Activated naive CD8-positive, alpha-beta T cell (primary cell): ENCODE results near the gene MAST3.

Experiments used
- H3K27ac Mint-ChIP-seq: one replicate; pipeline ENCODE4 v1.8.0; 2021; ENCODE audit warnings: mixed read lengths
- H3K27me3 Mint-ChIP-seq: one replicate; pipeline ENCODE4 v1.8.0; 2021; ENCODE audit warnings: mixed read lengths
- H3K36me3 Mint-ChIP-seq: one replicate; pipeline ENCODE4 v1.8.0; 2021; ENCODE audit warnings: mixed read lengths
- H3K4me1 Mint-ChIP-seq: one replicate; pipeline ENCODE4 v1.8.0; 2021; ENCODE audit warnings: low read depth, mixed read lengths
- H3K4me3 Mint-ChIP-seq: one replicate; pipeline ENCODE4 v1.8.0; 2021; ENCODE audit warnings: mild to moderate bottlenecking, mixed read lengths
- H3K9me3 Mint-ChIP-seq: one replicate; pipeline ENCODE4 v1.8.0; 2021; ENCODE audit warnings: low read depth, mixed read lengths

Gene MAST3

DNA sequence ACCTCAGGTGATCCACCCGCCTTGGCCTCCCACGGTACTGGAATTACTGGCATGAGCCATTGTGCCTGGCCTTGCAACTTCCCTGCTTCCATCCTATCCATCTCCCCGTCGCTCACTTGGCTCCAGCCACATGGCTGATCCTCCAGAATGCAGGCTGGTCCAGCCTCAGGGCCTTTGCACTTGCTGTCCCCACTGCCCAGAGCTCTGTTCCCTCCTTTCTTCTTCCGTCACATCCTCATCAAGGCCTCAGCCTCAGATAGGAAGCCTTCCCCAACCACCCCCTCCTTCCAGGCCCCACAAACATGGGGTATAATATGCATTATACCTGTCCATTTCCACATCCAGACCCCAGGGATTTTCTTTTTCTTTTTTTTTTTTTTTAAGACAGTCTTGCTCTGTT, 16.2 kb downstream of the MAST3 start:
- H3K27me3 Mint-ChIP-seq: no peaks in the 10 kb centered on the region
- H3K27ac Mint-ChIP-seq: no peak overlapping the region
- no peaks in the 10 kb centered on the region for H3K9me3 Mint-ChIP-seq
- no peak overlapping the region for H3K4me3 Mint-ChIP-seq
- H3K4me1 Mint-ChIP-seq: peaks cover 27% of the 10 kb centered on the region
- H3K36me3 Mint-ChIP-seq: no peaks in the 10 kb centered on the region

DNA sequence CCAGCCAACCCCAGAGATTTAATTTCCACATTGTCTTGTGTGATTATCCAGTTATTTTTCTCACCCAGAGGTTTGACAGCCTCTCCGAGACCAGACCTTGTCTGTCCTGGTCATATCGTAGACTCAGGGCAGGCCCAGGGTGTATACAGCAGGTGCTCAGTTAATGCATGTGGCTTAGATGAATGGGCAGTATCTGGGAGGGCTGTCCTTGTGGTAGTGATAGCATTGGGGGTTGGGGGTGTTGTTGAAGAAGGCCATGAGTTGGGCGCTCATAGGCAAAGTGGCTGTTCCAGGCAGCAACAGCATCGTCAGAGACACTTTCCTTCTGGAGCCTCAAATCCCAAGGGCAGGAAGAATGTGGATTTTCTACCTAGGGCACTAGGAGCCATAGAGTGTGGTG, 16.9 kb downstream of the MAST3 start:
- H3K4me3 Mint-ChIP-seq: no peak overlapping the region
- H3K4me1 Mint-ChIP-seq: peaks cover 31% of the 10 kb centered on the region
- H3K27ac Mint-ChIP-seq: no peak overlapping the region
- H3K27me3 Mint-ChIP-seq: no peaks in the 10 kb centered on the region
- H3K9me3 Mint-ChIP-seq: no peaks in the 10 kb centered on the region
- H3K36me3 Mint-ChIP-seq: no peaks in the 10 kb centered on the region

DNA sequence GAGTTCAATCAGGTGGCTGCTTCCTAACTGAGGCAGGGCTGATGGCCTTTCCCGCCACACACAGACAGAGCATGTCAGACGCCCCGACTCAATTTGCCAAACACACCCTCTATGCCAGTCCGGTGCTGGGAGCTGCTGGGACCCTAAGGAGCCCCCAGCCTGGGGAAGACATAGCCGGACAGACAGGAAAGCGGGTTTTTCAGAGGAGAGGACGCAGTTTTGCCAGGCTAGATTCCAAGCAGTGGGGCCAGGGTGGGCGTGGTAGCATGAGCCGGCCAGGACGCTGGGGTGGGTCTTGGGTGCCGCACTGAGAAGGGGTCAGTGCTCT, 19.8 kb downstream of the MAST3 start:
- Mint-ChIP-seq H3K36me3 (no peaks in the 10 kb centered on the region), H3K9me3 (no peaks in the 10 kb centered on the region), H3K4me3 (peak overlapping the region; percentile 84), H3K4me1 (peaks cover 35% of the 10 kb centered on the region), H3K27ac (peak overlapping the region; percentile 80), H3K27me3 (no peaks in the 10 kb centered on the region)

DNA sequence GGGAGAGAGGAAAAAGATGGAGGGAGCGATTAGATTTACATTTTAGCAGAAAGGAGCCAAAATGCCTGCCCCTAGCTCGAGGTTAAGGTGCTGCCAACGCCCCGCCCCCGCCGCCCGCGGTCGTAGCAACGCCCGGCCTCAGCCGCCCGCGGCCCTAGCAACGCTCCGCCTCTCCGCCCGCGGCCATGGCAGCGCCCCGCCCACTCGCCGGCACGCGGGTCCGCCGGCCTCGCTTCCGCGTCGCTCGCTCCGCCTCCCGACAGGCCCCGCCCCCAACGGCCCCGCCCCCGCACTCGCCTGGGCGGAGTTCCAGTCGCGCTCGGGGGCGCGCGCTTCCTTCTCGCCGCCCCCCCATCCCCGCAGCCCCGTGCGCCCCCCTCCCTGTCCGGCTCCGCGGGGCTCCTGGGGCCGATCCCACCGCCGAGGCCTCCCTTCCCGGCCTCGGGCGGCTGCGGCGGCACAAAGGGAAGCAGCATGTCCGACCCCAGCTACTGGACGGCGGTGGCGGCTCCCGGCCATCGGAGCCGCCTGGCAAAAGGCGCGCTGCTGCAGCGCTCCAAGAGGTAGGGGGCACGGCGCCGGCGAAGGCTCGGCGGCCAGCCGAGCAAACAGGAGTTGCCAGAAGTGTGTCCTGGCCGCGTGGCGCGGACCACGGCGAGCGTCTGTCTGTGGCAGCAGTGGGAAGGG, 20.3 kb downstream of the MAST3 start:
- peaks cover 33% of the 10 kb centered on the region for H3K4me1 Mint-ChIP-seq
- H3K27ac Mint-ChIP-seq: peak overlapping the region; percentile 96
- H3K27me3 Mint-ChIP-seq: no peaks in the 10 kb centered on the region
- peak overlapping the region; percentile 91 for H3K4me3 Mint-ChIP-seq
- no peaks in the 10 kb centered on the region for H3K9me3 Mint-ChIP-seq
- H3K36me3 Mint-ChIP-seq: no peaks in the 10 kb centered on the region

DNA sequence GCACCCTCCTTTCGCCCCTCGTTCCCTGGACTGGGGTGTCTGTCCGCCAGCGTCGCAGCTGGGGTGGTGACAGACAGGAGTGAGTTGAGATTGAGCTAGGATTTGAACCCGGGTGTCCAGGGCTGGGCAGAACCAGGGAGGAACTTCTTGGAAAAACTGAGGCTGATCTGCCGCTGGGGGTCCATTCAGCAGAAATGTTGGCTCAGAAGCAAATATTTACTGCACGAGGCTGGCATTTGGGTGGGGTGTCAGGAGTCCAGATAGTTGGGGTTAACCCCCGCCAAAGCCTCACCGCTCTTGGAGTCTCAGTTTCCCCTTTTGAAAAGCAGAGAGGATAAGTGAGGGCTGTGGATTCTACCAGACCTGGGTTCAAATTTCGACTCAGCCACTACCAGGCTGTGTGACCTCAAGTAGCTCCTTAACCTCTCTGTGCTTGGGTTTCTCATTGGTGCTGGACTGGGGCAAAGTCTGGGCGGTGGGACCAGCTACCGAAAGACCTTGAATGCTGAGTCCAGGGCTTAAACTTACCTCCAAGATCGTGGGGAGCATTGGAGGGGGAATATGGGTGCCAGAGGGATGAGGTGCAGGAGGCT, 20.9 kb downstream of the MAST3 start:
- Mint-ChIP-seq H3K27me3 (no peaks in the 10 kb centered on the region), H3K27ac (peak overlapping the region; percentile 96), H3K9me3 (no peaks in the 10 kb centered on the region), H3K4me3 (peak overlapping the region; percentile 91), H3K4me1 (peaks cover 32% of the 10 kb centered on the region), H3K36me3 (no peaks in the 10 kb centered on the region)

DNA sequence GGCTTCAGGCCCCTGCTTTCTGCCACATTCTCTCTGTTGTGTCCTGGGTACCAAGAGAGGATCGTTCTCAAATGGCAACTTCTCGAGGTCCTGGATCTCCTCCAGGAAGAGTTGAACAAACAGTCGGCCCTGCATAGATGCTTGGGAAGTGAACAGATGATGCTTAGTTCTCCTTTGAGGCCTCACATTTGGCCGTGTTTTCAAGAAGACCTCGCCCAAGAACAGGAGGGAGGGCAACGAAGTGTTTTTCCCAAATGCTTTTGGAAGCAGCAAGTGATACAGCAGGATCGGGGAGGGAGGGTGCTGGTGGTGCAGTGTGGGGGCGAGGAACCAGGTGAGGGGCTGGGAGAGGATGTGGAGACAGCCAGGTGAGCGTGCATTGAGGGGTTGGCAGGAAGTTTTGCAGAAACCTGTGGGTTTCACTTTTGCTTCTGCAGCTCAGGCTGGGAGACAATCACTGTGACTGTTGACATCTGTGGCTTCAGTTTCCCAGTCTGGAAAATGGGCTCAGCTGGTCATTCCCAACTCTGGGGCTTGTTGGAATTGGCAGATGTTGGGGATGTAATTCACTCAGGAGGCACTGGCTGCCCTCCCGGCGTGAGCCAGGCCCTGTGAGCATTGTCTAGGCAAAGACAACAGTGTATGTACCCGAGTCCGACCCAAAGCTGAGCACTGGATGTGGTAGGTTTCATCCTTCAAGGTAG, 21.6 kb downstream of the MAST3 start:
- Mint-ChIP-seq H3K27ac (peak overlapping the region; percentile 96), H3K4me1 (peaks cover 32% of the 10 kb centered on the region), H3K27me3 (no peaks in the 10 kb centered on the region), H3K9me3 (no peaks in the 10 kb centered on the region), H3K4me3 (peak overlapping the region; percentile 91), H3K36me3 (no peaks in the 10 kb centered on the region)

DNA sequence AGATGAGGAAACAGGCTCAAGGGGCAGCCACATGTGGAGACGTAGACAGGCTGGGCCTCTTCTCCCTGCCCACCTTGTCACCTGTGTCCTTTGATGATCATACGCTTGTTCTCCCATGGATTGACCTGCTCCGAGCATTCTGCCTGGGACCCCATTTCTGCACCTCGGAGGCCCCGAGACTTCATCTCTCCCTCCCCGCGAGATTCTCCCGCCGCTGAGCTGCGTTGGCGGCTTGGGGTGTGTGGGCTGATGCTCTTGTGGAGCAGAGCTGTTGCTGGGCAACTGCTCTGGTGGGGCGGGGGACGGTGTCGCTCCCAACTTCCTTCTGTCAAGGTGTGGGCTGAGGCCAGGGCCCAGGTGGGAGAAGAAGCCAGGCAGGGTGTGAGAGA, 22.1 kb downstream of the MAST3 start:
- peak overlapping the region; percentile 91 for H3K4me3 Mint-ChIP-seq
- H3K27me3 Mint-ChIP-seq: no peaks in the 10 kb centered on the region
- no peaks in the 10 kb centered on the region for H3K36me3 Mint-ChIP-seq
- H3K27ac Mint-ChIP-seq: peak overlapping the region; percentile 96
- no peaks in the 10 kb centered on the region for H3K9me3 Mint-ChIP-seq
- H3K4me1 Mint-ChIP-seq: peaks cover 32% of the 10 kb centered on the region

DNA sequence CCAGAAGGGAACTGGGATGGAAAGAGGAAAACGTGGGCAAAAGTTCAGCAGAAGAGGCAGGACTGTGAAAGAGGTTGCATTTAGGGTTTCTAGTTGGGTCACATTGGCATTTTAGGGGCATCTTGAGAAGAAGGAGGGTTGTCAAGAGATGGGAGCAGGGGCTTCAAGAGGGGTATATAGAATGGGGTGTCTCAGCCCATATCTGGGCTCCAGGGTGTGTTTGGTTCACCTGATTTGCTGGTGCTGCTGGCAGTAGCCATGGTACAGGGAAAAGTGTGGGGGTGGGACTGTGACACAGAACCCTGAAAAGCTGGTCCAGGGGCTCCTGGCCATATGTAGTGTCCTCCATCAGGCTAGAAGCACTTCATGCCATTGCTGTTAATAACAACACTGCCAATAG, 22.5 kb downstream of the MAST3 start:
- Mint-ChIP-seq H3K4me1 (peaks cover 32% of the 10 kb centered on the region), H3K4me3 (peak overlapping the region; percentile 91), H3K27ac (peak overlapping the region; percentile 96), H3K27me3 (no peaks in the 10 kb centered on the region), H3K9me3 (no peaks in the 10 kb centered on the region), H3K36me3 (no peaks in the 10 kb centered on the region)

DNA sequence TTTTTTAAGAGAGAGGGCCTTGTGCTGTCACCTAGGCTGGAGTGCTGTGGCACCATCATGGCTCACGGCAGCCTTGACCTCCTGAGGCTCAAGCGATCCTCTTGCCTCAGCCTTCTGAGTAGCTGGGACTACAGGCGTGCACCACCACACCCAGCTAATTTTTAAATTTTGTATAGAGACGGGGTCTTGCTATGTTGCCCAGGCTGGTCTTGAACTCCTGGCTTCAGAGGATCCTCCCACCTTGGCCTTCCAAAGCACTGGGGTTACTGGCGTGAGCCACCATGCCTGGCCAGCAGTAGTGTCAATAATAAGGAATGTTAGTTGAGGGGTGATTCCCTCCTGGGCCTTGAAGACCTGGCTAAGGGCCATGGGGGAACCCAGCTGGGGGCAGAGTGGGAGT, 23.6 kb downstream of the MAST3 start:
- peak overlapping the region; percentile 61 for H3K27ac Mint-ChIP-seq
- no peaks in the 10 kb centered on the region for H3K27me3 Mint-ChIP-seq
- no peak overlapping the region for H3K4me3 Mint-ChIP-seq
- H3K9me3 Mint-ChIP-seq: no peaks in the 10 kb centered on the region
- peaks cover 30% of the 10 kb centered on the region for H3K4me1 Mint-ChIP-seq
- H3K36me3 Mint-ChIP-seq: no peaks in the 10 kb centered on the region

DNA sequence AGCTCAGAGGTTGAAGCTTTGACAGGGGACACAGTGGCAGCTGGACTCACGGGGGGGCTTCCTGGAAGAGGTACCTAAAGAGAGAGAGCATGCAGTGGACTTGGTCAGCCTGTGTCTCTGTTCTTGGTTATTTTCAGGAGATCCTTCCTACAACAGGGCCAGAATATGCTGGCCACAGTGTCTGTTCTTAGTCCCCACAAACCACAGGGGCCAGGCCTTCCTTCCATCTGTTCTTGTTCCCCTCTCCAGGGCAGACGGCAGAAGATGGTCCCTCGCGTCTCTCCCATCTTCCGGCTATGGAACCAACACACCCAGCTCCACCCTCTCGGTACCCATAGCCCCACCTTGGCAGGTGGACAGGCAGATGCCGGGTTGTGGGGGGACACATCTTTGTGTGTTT, 24.8 kb downstream of the MAST3 start:
- peak overlapping the region; percentile 61 for H3K27ac Mint-ChIP-seq
- H3K4me3 Mint-ChIP-seq: no peak overlapping the region
- peaks cover 24% of the 10 kb centered on the region for H3K4me1 Mint-ChIP-seq
- no peaks in the 10 kb centered on the region for H3K27me3 Mint-ChIP-seq
- no peaks in the 10 kb centered on the region for H3K9me3 Mint-ChIP-seq
- no peaks in the 10 kb centered on the region for H3K36me3 Mint-ChIP-seq

DNA sequence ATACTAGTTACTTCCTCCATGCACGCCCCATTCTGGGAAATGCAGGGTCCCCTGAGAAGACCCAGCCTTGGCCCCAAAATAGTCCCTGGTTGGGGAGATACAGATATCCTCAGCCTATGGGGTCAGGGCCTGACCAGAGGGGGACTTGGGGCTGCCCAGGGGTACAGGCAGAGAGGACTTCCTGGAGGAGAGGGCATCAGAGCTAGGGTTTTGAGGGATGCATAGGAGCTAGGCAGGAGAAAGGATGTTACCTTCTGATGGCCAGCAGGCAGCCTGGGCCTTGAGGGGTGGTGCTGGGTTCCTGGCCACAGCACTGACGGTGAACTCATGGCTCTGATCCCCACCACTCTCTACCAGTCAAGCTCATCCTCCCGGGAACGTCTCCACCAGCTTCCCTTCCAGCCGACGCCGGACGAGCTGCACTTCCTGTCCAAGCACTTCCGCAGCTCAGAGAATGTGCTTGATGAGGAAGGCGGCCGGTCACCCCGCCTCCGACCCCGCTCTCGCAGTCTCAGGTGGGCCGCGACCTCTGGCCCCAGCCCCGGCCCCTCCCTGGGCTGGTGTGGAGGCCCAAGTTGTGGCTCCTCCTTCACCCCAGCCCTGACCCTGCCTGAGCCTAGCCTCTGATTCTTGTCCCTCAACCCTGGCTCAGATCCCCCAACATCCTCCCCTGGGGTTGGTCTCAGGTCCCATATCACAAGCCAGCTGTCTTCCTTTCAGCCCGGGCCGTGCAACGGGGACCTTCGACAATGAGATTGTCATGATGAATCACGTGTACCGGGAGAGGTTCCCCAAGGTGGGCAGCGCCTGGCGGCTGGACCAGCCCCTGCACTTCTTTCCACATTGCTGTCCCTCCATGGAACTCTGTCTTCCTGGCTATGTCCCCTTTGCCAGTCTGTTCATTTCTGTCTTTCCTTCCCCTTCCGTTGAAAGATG, 25.6 kb downstream of the MAST3 start:
- Mint-ChIP-seq H3K27ac (peak overlapping the region; percentile 61), H3K27me3 (no peaks in the 10 kb centered on the region), H3K4me1 (peaks cover 22% of the 10 kb centered on the region), H3K36me3 (no peaks in the 10 kb centered on the region), H3K9me3 (no peaks in the 10 kb centered on the region), H3K4me3 (no peak overlapping the region)

DNA sequence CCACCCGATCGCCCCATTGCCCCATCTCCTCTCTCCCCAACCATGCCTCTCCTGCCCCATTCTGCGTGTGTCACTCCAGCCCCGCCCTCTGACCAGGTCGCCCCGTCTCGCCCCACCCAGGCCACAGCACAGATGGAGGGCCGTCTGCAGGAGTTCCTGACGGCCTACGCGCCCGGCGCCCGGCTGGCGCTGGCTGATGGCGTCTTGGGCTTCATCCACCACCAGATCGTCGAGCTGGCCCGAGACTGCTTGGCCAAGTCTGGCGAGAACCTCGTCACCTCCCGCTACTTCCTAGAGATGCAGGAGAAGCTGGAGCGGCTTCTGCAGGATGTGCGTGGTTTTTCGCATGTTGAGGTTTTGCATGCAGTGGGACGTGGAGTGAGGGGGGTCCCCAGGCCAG, 26.2 kb downstream of the MAST3 start:
- H3K27ac Mint-ChIP-seq: no peak overlapping the region
- no peaks in the 10 kb centered on the region for H3K27me3 Mint-ChIP-seq
- H3K36me3 Mint-ChIP-seq: no peaks in the 10 kb centered on the region
- H3K4me1 Mint-ChIP-seq: peaks cover 17% of the 10 kb centered on the region
- H3K4me3 Mint-ChIP-seq: no peak overlapping the region
- H3K9me3 Mint-ChIP-seq: no peaks in the 10 kb centered on the region

DNA sequence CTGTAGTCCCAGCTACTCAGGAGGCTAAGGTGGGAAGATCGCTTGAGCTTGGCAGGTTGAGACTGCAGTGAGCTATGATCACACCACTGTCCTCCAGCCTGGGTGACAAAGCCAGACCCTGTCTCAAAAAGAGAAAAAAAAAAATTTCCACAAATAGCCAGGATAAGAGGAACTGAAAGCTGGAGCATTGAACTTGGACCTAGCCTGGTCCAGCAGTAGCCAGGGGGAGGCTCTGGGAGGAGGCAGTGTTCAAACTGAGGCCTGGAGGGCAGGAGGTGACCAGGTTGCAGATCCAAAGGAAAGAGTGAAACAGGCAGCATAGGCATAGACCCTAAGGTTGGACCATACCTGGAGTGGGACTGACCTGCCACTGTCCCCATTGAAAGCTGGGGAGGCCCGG, 28.5 kb downstream of the MAST3 start:
- H3K27ac Mint-ChIP-seq: no peak overlapping the region
- peaks cover 2% of the 10 kb centered on the region for H3K4me1 Mint-ChIP-seq
- no peaks in the 10 kb centered on the region for H3K36me3 Mint-ChIP-seq
- H3K27me3 Mint-ChIP-seq: no peaks in the 10 kb centered on the region
- no peak overlapping the region for H3K4me3 Mint-ChIP-seq
- no peaks in the 10 kb centered on the region for H3K9me3 Mint-ChIP-seq

DNA sequence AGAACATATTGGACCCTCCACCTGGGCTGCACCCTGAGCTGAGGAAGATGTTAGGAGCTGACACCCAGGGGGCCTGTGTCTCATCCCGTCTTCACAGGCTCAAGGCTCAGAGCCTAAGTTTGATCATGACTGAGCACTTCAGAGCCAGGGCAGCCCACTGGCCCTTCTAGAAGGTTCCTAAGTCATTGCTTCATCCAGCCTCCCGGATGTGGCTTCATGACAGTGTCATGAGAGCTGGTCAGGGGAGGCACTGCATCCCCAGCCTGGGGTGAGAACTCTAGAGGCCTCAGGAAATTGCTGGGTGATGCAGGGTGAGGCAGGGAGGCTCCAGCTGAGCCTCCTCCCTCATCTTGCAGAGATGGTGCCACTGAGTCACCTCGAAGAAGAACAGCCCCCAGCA, 30.5 kb downstream of the MAST3 start:
- peaks cover 2% of the 10 kb centered on the region for H3K4me1 Mint-ChIP-seq
- H3K27me3 Mint-ChIP-seq: no peaks in the 10 kb centered on the region
- H3K9me3 Mint-ChIP-seq: no peaks in the 10 kb centered on the region
- no peak overlapping the region for H3K4me3 Mint-ChIP-seq
- no peaks in the 10 kb centered on the region for H3K36me3 Mint-ChIP-seq
- no peak overlapping the region for H3K27ac Mint-ChIP-seq

DNA sequence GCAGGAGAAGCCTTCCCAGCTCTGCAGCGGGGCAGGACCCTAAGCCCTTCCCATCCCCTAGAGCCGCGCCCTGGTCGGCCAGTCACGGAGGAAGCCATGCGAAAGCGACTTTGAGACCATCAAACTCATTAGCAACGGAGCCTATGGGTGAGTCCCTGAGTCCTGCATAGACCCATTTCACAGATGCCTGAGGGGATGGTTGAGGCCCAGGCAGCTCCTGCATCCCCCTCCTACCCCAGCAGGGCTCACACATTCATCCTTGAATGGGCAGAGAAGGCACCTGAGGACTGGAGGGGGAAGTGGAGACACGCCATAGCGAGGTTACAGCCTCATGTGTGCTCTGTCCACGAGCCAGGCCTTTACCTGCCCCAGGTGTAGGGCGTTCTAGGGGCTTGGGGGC, 31.2 kb downstream of the MAST3 start:
- H3K9me3 Mint-ChIP-seq: no peaks in the 10 kb centered on the region
- H3K4me1 Mint-ChIP-seq: peaks cover 2% of the 10 kb centered on the region
- H3K27ac Mint-ChIP-seq: no peak overlapping the region
- H3K4me3 Mint-ChIP-seq: no peak overlapping the region
- no peaks in the 10 kb centered on the region for H3K36me3 Mint-ChIP-seq
- no peaks in the 10 kb centered on the region for H3K27me3 Mint-ChIP-seq
